Stimulated activated effector memory CD8-positive, alpha-beta T cell treated with anti-CD3 and anti-CD28 coated beads, Interleukin-12 subunit alpha, Interleukin-12 subunit beta, amount 100 ng/mL, for 72 hours (primary cell): Measurements from ENCODE around the gene PAPPA.

ENCODE experiments used
- ATAC-seq: fragments of 150-1000 bp; cut with Tn5 transposase; 2 replicates; pipeline ENCODE4 v1.10.0; 2021
- DNase-seq, 2 donors: peaks; one replicate each; pipeline ENCODE4 v3.0.0; 2021 to 2022; ENCODE audit warnings: low spot score in 2 of 2
- H3K27ac Mint-ChIP-seq: one replicate; pipeline ENCODE4 v1.8.0; 2022; ENCODE audit warnings: mild to moderate bottlenecking, mixed read lengths
- H3K36me3 Mint-ChIP-seq: one replicate; pipeline ENCODE4 v1.8.0; 2022; ENCODE audit warnings: mild to moderate bottlenecking, mixed read lengths
- H3K4me1 Mint-ChIP-seq: one replicate; pipeline ENCODE4 v1.8.0; 2022; ENCODE audit warnings: mixed read lengths
- H3K4me3 Mint-ChIP-seq: one replicate; pipeline ENCODE4 v1.8.0; 2022; ENCODE audit warnings: mild to moderate bottlenecking, mixed read lengths
- H3K9me3 Mint-ChIP-seq: one replicate; pipeline ENCODE4 v1.8.0; 2022; ENCODE audit warnings: mixed read lengths

The PAPPA gene

DNA sequence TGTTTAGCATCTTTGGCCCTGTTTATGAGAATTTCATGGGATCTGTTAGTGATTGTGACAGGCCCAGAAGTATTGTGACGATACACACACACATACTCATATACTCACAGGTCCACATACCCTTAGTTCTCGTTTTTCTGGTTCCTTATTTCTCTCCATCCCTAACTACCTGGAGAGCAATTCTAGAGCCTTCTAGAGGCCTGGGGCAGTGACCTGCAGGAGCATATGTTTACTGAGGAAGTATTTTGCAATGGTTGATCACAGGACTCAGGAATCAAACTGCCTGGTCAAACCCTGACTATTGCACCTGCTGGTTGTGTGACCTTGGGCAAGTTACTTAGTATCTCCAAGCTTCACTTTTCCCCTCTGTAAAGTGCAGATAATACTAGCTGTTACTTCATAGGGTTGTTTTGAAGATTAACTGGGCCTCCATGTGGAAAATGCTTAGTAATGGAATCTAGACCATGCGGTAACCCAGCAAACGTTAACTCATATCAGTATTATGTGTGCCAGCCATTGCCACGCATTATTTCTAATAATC is 8.7 kb downstream of the PAPPA start:
- no peak for ATAC-seq
- H3K4me1 Mint-ChIP-seq: no peaks in the 10 kb centered on the region
- H3K36me3 Mint-ChIP-seq: no peaks in the 10 kb centered on the region
- H3K27ac Mint-ChIP-seq: no peak overlapping the region
- H3K9me3 Mint-ChIP-seq: no peaks in the 10 kb centered on the region
- no peak overlapping the region for H3K4me3 Mint-ChIP-seq
- DNase-seq: no peak

- no peak for ATAC-seq
- Mint-ChIP-seq H3K9me3 (no peaks in the 10 kb centered on the region), H3K36me3 (no peaks in the 10 kb centered on the region), H3K27ac (no peak overlapping the region), H3K4me1 (no peaks in the 10 kb centered on the region), H3K4me3 (no peak overlapping the region)
- no peak for DNase-seq
Measured at GRCh38 chr9:116163293-116164055, 9.9 kb downstream of the PAPPA start.

- H3K4me3 Mint-ChIP-seq: no peak overlapping the region
- no peak for DNase-seq
- no peak for ATAC-seq
- H3K36me3 Mint-ChIP-seq: no peaks in the 10 kb centered on the region
- no peak overlapping the region for H3K27ac Mint-ChIP-seq
- H3K9me3 Mint-ChIP-seq: no peaks in the 10 kb centered on the region
- no peaks in the 10 kb centered on the region for H3K4me1 Mint-ChIP-seq
Measured at GRCh38 chr9:116165912-116166311, 12.3 kb downstream of the PAPPA start.

GRCh38 chr9:116166713-116167112 is 13.1 kb downstream of the PAPPA start:
- Mint-ChIP-seq H3K4me1 (no peaks in the 10 kb centered on the region), H3K9me3 (no peaks in the 10 kb centered on the region), H3K27ac (no peak overlapping the region), H3K4me3 (no peak overlapping the region), H3K36me3 (no peaks in the 10 kb centered on the region)
- no peak for DNase-seq
- no peak for ATAC-seq

GRCh38 chr9:116168231-116168630 is 14.6 kb downstream of the PAPPA start:
- no peaks in the 10 kb centered on the region for H3K4me1 Mint-ChIP-seq
- no peaks in the 10 kb centered on the region for H3K36me3 Mint-ChIP-seq
- H3K9me3 Mint-ChIP-seq: no peaks in the 10 kb centered on the region
- H3K27ac Mint-ChIP-seq: no peak overlapping the region
- ATAC-seq (no peak), DNase-seq (no peak)
- no peak overlapping the region for H3K4me3 Mint-ChIP-seq

- Mint-ChIP-seq H3K36me3 (no peaks in the 10 kb centered on the region), H3K27ac (no peak overlapping the region), H3K4me3 (no peak overlapping the region), H3K9me3 (no peaks in the 10 kb centered on the region), H3K4me1 (no peaks in the 10 kb centered on the region)
- DNase-seq (no peak), ATAC-seq (no peak)
Measured at GRCh38 chr9:116172216-116172615, 18.6 kb downstream of the PAPPA start.

DNA sequence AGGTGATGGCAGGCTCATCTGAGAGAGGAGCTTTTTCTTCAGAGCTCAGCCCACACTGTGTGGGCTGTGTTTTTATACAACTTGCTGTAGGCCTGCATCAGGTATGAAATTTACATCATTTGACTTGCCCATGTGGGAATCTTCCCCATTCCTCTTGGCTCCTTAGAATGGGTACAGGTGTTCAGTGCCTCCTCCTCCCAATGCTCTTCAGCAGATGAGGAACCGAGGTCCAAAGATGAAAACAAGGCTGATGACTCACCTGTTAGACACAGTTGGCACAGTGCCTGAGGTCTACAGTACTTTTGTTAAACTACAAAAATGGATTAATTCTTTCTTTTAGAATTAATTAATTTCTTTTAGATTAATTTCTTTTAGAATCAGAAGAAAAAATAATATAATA is 20.8 kb downstream of the PAPPA start:
- no peak overlapping the region for H3K27ac Mint-ChIP-seq

GRCh38 chr9:116175614-116176013 is 22.0 kb downstream of the PAPPA start:
- Mint-ChIP-seq H3K9me3 (no peaks in the 10 kb centered on the region), H3K4me1 (no peaks in the 10 kb centered on the region), H3K4me3 (no peak overlapping the region), H3K27ac (no peak overlapping the region), H3K36me3 (no peaks in the 10 kb centered on the region)
- no peak for DNase-seq
- ATAC-seq: no peak

More for the DNA sequence above, 20.8 kb downstream of the PAPPA start:
- H3K36me3 Mint-ChIP-seq: no peaks in the 10 kb centered on the region
- no peaks in the 10 kb centered on the region for H3K9me3 Mint-ChIP-seq
- DNase-seq: no peak
- no peak for ATAC-seq
- no peak overlapping the region for H3K4me3 Mint-ChIP-seq
- H3K4me1 Mint-ChIP-seq: no peaks in the 10 kb centered on the region

DNA sequence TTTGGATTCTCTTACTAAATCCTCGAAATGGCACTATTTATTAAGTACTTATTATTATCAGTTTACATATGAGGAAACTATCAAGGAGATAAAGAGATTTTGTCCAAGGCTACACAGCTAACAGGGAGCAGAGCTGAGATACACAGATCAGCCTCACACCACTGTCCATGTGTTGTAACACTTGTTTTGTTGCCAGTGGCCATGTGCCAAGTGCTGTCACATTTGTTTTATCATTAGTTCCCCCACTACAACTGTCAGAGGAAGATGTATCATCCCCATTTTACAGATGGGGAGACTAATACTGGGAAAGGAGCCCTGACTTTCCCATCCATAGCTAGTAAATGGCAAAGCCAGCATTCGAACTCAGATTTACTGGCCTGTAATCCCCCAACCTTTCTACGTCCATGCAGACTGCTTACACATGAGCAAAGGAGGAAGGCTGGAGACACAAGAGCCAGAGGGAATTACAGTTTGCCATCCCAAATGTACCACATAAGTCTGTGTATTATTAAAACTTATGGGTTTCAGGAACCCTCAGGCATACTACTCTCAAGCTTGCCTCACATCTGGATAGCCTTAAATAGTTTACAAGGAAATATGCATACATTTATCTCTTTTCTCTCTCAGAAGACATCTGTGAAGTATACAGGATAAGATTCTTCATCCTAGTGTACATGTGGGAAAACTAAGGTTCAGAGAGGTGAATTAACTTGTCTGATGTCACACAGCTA is 25.1 kb downstream of the PAPPA start:
- no peaks in the 10 kb centered on the region for H3K9me3 Mint-ChIP-seq
- ATAC-seq (no peak), DNase-seq (no peak)
- no peaks in the 10 kb centered on the region for H3K4me1 Mint-ChIP-seq
- no peaks in the 10 kb centered on the region for H3K36me3 Mint-ChIP-seq
- no peak overlapping the region for H3K27ac Mint-ChIP-seq
- H3K4me3 Mint-ChIP-seq: no peak overlapping the region

GRCh38 chr9:116179568-116179967 is 26.0 kb downstream of the PAPPA start:
- H3K4me3 Mint-ChIP-seq: no peak overlapping the region

DNA sequence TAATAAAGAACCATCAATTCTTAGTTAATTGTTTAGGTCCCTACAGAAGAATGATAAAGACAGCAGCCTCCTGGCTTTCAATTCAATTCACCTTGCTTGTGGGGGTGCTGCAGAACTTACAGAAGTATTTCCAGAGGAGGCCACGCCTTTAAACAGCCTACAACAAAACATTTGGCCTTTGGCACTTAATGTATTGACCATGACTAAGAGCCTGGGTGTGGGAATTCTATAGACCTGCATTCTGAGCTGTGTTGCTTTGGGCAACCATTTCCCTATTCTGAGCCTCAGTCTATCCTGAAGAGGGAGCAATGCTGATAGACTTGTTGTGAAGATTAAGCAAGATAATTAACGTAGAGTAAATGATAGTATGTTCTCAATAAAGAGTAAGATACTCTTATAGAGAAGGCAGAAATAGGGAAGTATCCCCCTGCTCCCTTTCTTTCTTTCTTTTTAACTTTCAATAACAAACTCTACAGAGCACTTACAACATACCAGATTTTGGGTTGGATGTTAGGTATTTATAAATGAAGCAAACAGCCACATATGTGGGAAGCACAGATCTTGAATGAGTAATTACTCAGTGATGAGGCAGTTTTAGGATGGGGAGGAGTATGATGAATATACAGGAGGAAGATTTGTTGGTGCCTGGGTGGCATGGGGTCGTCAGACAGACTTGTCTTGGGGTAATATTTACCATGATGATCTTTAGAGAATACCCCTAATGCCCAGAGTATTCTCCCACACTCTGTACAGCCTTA is 28.4 kb downstream of the PAPPA start:
- ATAC-seq: no peak
- DNase-seq: no peak
- H3K9me3 Mint-ChIP-seq: no peaks in the 10 kb centered on the region
- H3K27ac Mint-ChIP-seq: no peak overlapping the region
- H3K4me3 Mint-ChIP-seq: no peak overlapping the region
- no peaks in the 10 kb centered on the region for H3K36me3 Mint-ChIP-seq
- no peaks in the 10 kb centered on the region for H3K4me1 Mint-ChIP-seq

More at GRCh38 chr9:116179568-116179967, 26.0 kb downstream of the PAPPA start:
- no peaks in the 10 kb centered on the region for H3K36me3 Mint-ChIP-seq
- H3K27ac Mint-ChIP-seq: no peak overlapping the region
- no peak for ATAC-seq
- H3K4me1 Mint-ChIP-seq: no peaks in the 10 kb centered on the region
- no peak for DNase-seq
- H3K9me3 Mint-ChIP-seq: no peaks in the 10 kb centered on the region

DNA sequence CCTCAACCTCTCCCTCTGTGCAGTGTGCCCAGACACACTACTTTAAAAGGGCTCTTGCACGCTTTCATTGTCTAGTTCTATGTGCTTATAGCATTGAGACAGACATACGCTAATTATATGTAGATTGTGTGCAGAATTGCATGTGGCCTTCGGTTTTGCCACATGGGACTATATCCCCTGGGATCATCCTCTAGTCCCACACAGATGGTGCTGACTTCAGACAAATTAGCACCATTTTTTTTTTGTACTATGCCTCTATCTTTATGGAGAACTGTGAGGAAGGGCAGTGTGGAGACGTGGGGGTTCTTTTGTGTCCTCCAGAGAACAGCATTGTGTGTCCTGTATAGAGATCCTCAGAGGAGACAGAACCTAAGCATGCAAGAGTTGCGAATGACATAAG is 29.3 kb downstream of the PAPPA start:
- H3K4me3 Mint-ChIP-seq: no peak overlapping the region

GRCh38 chr9:116187570-116188170 is 34.1 kb downstream of the PAPPA start:
- no peaks in the 10 kb centered on the region for H3K36me3 Mint-ChIP-seq

More for the DNA sequence above, 29.3 kb downstream of the PAPPA start:
- ATAC-seq: no peak
- Mint-ChIP-seq H3K9me3 (no peaks in the 10 kb centered on the region), H3K4me1 (no peaks in the 10 kb centered on the region), H3K36me3 (no peaks in the 10 kb centered on the region), H3K27ac (no peak overlapping the region)
- no peak for DNase-seq

GRCh38 chr9:116189683-116190082 is 36.1 kb downstream of the PAPPA start:
- no peak for DNase-seq
- Mint-ChIP-seq H3K36me3 (no peaks in the 10 kb centered on the region), H3K4me1 (no peaks in the 10 kb centered on the region), H3K4me3 (no peak overlapping the region), H3K9me3 (peaks cover 3% of the 10 kb centered on the region), H3K27ac (no peak overlapping the region)
- no peak for ATAC-seq

More at GRCh38 chr9:116187570-116188170, 34.1 kb downstream of the PAPPA start:
- Mint-ChIP-seq H3K27ac (no peak overlapping the region), H3K4me1 (no peaks in the 10 kb centered on the region), H3K4me3 (no peak overlapping the region), H3K9me3 (peaks cover 3% of the 10 kb centered on the region)
- ATAC-seq (no peak), DNase-seq (no peak)
